AG10803 (cell line): ENCODE results near the gene PRKACB.
"Not testable (repeated sequence)": the region's sequence is repeated elsewhere in the genome, so short reads cannot be mapped to it uniquely, and the experiment has no call there.

Experiments used
- DNase-seq: peaks from one replicate; pipeline ENCODE4 v3.0.0; 2010; ENCODE audit warnings: low read depth
- H3K4me3 ChIP-seq: 2 replicates; pipeline ENCODE4 v1.5.1; 2011; ENCODE audit warnings: mild to moderate bottlenecking, low read length, control low read depth
- CTCF ChIP-seq: conservative IDR thresholded peaks from 2 replicates; pipeline ENCODE4 v1.5.1; 2011; ENCODE audit warnings: mild to moderate bottlenecking, low read length, control low read depth, inconsistent platforms

PRKACB gene

GRCh38 chr1:84278905-84279304 is 134.8 kb downstream of the PRKACB start:
- no peak overlapping the region for H3K4me3 ChIP-seq
- no peak for DNase-seq
- TF ChIP-seq CTCF = no peak

- TF ChIP-seq CTCF = no peak
- H3K4me3 ChIP-seq = no peak overlapping the region
- no peak for DNase-seq
Observed at GRCh38 chr1:84280912-84281311, 136.8 kb downstream of the PRKACB start.

GRCh38 chr1:84282780-84283333 is 138.8 kb downstream of the PRKACB start:
- DNase-seq = no peak
- no peak for TF ChIP-seq CTCF
- H3K4me3 ChIP-seq = no peak overlapping the region

- peak; percentile 36 for DNase-seq
- H3K4me3 ChIP-seq = no peak overlapping the region
- TF ChIP-seq CTCF = no peak
Observed at GRCh38 chr1:84283381-84283780, 139.3 kb downstream of the PRKACB start.

- DNase-seq = no peak
- TF ChIP-seq CTCF = no peak
Observed at GRCh38 chr1:84286071-84286470, 142.0 kb downstream of the PRKACB start.

GRCh38 chr1:84287389-84287788 is 143.3 kb downstream of the PRKACB start:
- H3K4me3 ChIP-seq, DNase-seq: not testable (repeated sequence)

More at GRCh38 chr1:84286071-84286470, 142.0 kb downstream of the PRKACB start:
- no peak overlapping the region for H3K4me3 ChIP-seq
